ENCODE results near the gene SV2C.

DNA sequence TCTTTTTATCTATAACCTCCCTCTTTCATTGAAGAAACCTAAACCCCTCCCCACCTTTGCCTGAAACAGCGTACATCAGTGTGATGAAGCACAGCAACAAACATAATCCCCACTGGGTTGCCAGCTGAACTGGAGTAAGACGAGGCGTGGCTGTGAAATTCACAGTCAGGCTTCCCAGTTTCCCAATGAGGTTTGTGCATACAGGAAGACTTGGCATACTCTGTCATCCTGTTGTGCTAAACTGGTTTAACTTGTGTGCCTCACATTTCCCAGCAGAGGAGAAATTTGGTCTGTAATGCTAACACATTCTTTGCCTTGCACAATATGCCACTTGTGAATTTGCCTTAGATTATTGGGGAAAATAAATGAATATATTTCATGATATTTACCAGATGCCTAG lies 121.5 kb downstream of the SV2C start:
- no peak for TF ChIP-seq ISL1 (CRISPR knock-in tag; IDR thresholded peaks at IDR 0.05)
- TF ChIP-seq ZNF8 (CRISPR knock-in tag; IDR thresholded peaks at IDR 0.05) = no peak
- TF ChIP-seq ZFP30 (CRISPR knock-in tag; IDR thresholded peaks at IDR 0.05) = no peak
- TF ChIP-seq ZC3H10 (CRISPR knock-in tag; IDR thresholded peaks at IDR 0.05) = no peak
- no peak for TF ChIP-seq ARNTL (CRISPR knock-in tag; IDR thresholded peaks at IDR 0.05; ENCODE audit: borderline replicate concordance, low read depth)
- no peak for TF ChIP-seq TOX (CRISPR knock-in tag; IDR thresholded peaks at IDR 0.05; ENCODE audit: borderline replicate concordance)
- TF ChIP-seq CSDC2 (CRISPR knock-in tag; IDR thresholded peaks at IDR 0.05) = no peak

Measured in SK-N-SH treated with all-trans-retinoic acid at 6 μM for 48 hours (cell line).